Measurements from ENCODE around the gene DCUN1D3.
"Not testable (repeated sequence)": the region's sequence is repeated elsewhere in the genome, so short reads cannot be mapped to it uniquely, and the experiment has no call there.

Gene DCUN1D3

GRCh38 chr16:20866145-20866772, 33.9 kb downstream of the DCUN1D3 start:
- ATAC-seq = no peak
- Mint-ChIP-seq H3K27me3 (no peaks in the 10 kb centered on the region), H3K4me3 (no peak overlapping the region)

GRCh38 chr16:20865420-20866131, 34.6 kb downstream of the DCUN1D3 start:
- H3K27me3 Mint-ChIP-seq = no peaks in the 10 kb centered on the region
- H3K36me3 Mint-ChIP-seq = peaks cover 38% of the 10 kb centered on the region
- H3K4me1 Mint-ChIP-seq = peaks cover 45% of the 10 kb centered on the region
- no peaks in the 10 kb centered on the region for H3K9me3 Mint-ChIP-seq
- no peak overlapping the region for H3K4me3 Mint-ChIP-seq
- peak overlapping the region; percentile 28 for H3K27ac Mint-ChIP-seq
- ATAC-seq = no peak

More at GRCh38 chr16:20866145-20866772, 33.9 kb downstream of the DCUN1D3 start:
- Mint-ChIP-seq H3K9me3 (no peaks in the 10 kb centered on the region), H3K4me1 (peaks cover 45% of the 10 kb centered on the region), H3K27ac (peak overlapping the region; percentile 28), H3K36me3 (peaks cover 32% of the 10 kb centered on the region)

GRCh38 chr16:20864376-20864775, 35.8 kb downstream of the DCUN1D3 start:
- Mint-ChIP-seq H3K36me3 (peaks cover 50% of the 10 kb centered on the region), H3K4me1 (peaks cover 45% of the 10 kb centered on the region)
- H3K4me3 Mint-ChIP-seq, ATAC-seq, H3K27me3 Mint-ChIP-seq, H3K27ac Mint-ChIP-seq, H3K9me3 Mint-ChIP-seq: not testable (repeated sequence)

- H3K9me3 Mint-ChIP-seq = no peaks in the 10 kb centered on the region
- no peak overlapping the region for H3K4me3 Mint-ChIP-seq
- ATAC-seq = no peak
- H3K27me3 Mint-ChIP-seq = no peaks in the 10 kb centered on the region
- peaks cover 45% of the 10 kb centered on the region for H3K36me3 Mint-ChIP-seq
- peaks cover 31% of the 10 kb centered on the region for H3K4me1 Mint-ChIP-seq
- H3K27ac Mint-ChIP-seq = no peak overlapping the region
These were observed 37.8 kb downstream of the DCUN1D3 start for GRCh38 chr16:20862162-20862960.

GRCh38 chr16:20860995-20861394, 39.2 kb downstream of the DCUN1D3 start:
- not testable (repeated sequence) for H3K27me3 Mint-ChIP-seq, H3K9me3 Mint-ChIP-seq, H3K27ac Mint-ChIP-seq, ATAC-seq, H3K4me3 Mint-ChIP-seq
- H3K4me1 Mint-ChIP-seq = peaks cover 21% of the 10 kb centered on the region
- H3K36me3 Mint-ChIP-seq = peaks cover 44% of the 10 kb centered on the region

GRCh38 chr16:20860361-20860760, 39.8 kb downstream of the DCUN1D3 start:
- Mint-ChIP-seq H3K36me3 (peaks cover 49% of the 10 kb centered on the region), H3K4me3 (no peak overlapping the region), H3K27me3 (no peaks in the 10 kb centered on the region), H3K4me1 (peaks cover 16% of the 10 kb centered on the region), H3K9me3 (no peaks in the 10 kb centered on the region), H3K27ac (no peak overlapping the region)
- no peak for ATAC-seq

GRCh38 chr16:20859699-20860098, 40.5 kb downstream of the DCUN1D3 start:
- no peak overlapping the region for H3K4me3 Mint-ChIP-seq
- no peaks in the 10 kb centered on the region for H3K27me3 Mint-ChIP-seq
- peaks cover 13% of the 10 kb centered on the region for H3K4me1 Mint-ChIP-seq
- no peak overlapping the region for H3K27ac Mint-ChIP-seq
- H3K36me3 Mint-ChIP-seq = peaks cover 55% of the 10 kb centered on the region
- ATAC-seq = no peak
- H3K9me3 Mint-ChIP-seq = no peaks in the 10 kb centered on the region

GRCh38 chr16:20859229-20859628, 40.9 kb downstream of the DCUN1D3 start:
- no peak for ATAC-seq
- H3K36me3 Mint-ChIP-seq = peaks cover 55% of the 10 kb centered on the region
- H3K4me1 Mint-ChIP-seq = peaks cover 8% of the 10 kb centered on the region
- H3K27ac Mint-ChIP-seq = no peak overlapping the region
- no peak overlapping the region for H3K4me3 Mint-ChIP-seq
- H3K9me3 Mint-ChIP-seq = no peaks in the 10 kb centered on the region
- no peaks in the 10 kb centered on the region for H3K27me3 Mint-ChIP-seq

- Mint-ChIP-seq H3K4me3 (no peak overlapping the region), H3K27me3 (no peaks in the 10 kb centered on the region), H3K27ac (no peak overlapping the region), H3K4me1 (no peaks in the 10 kb centered on the region), H3K9me3 (no peaks in the 10 kb centered on the region), H3K36me3 (peaks cover 52% of the 10 kb centered on the region)
- ATAC-seq = no peak
These were observed 42.9 kb downstream of the DCUN1D3 start for GRCh38 chr16:20857281-20857680.

- Mint-ChIP-seq H3K9me3 (no peaks in the 10 kb centered on the region), H3K27ac (no peak overlapping the region), H3K27me3 (no peaks in the 10 kb centered on the region), H3K4me1 (peaks cover 3% of the 10 kb centered on the region), H3K36me3 (peaks cover 29% of the 10 kb centered on the region), H3K4me3 (no peak overlapping the region)
- ATAC-seq = no peak
These were observed 45.2 kb downstream of the DCUN1D3 start for GRCh38 chr16:20854963-20855362.

GRCh38 chr16:20853981-20854620, 46.1 kb downstream of the DCUN1D3 start:
- Mint-ChIP-seq H3K9me3 (no peaks in the 10 kb centered on the region), H3K36me3 (peaks cover 21% of the 10 kb centered on the region), H3K4me3 (no peak overlapping the region), H3K27ac (no peak overlapping the region), H3K27me3 (no peaks in the 10 kb centered on the region), H3K4me1 (peaks cover 5% of the 10 kb centered on the region)
- ATAC-seq = no peak

- H3K4me3 Mint-ChIP-seq = no peak overlapping the region
- ATAC-seq = no peak
- peaks cover 21% of the 10 kb centered on the region for H3K36me3 Mint-ChIP-seq
- no peak overlapping the region for H3K27ac Mint-ChIP-seq
- no peaks in the 10 kb centered on the region for H3K9me3 Mint-ChIP-seq
- no peaks in the 10 kb centered on the region for H3K27me3 Mint-ChIP-seq
- H3K4me1 Mint-ChIP-seq = peaks cover 5% of the 10 kb centered on the region
These were observed 47.0 kb downstream of the DCUN1D3 start for GRCh38 chr16:20853143-20853542.

- ATAC-seq = no peak
- no peak overlapping the region for H3K27ac Mint-ChIP-seq
- H3K9me3 Mint-ChIP-seq = no peaks in the 10 kb centered on the region
- no peak overlapping the region for H3K4me3 Mint-ChIP-seq
- H3K4me1 Mint-ChIP-seq = peaks cover 5% of the 10 kb centered on the region
- H3K36me3 Mint-ChIP-seq = peaks cover 14% of the 10 kb centered on the region
- no peaks in the 10 kb centered on the region for H3K27me3 Mint-ChIP-seq
These were observed 48.6 kb downstream of the DCUN1D3 start for GRCh38 chr16:20851601-20852000.

GRCh38 chr16:20850981-20851380, 49.2 kb downstream of the DCUN1D3 start:
- peaks cover 11% of the 10 kb centered on the region for H3K36me3 Mint-ChIP-seq
- ATAC-seq = no peak
- H3K4me1 Mint-ChIP-seq = peaks cover 5% of the 10 kb centered on the region
- H3K27me3 Mint-ChIP-seq = no peaks in the 10 kb centered on the region
- no peak overlapping the region for H3K4me3 Mint-ChIP-seq
- H3K9me3 Mint-ChIP-seq = no peaks in the 10 kb centered on the region
- no peak overlapping the region for H3K27ac Mint-ChIP-seq
